Measurements from ENCODE around the gene FKBP14. TPM values are rescaled to one million over a fixed set of nuclear protein-coding genes. Genes with fewer than 3 reads are reported as not detected.

Gene FKBP14, protein sequence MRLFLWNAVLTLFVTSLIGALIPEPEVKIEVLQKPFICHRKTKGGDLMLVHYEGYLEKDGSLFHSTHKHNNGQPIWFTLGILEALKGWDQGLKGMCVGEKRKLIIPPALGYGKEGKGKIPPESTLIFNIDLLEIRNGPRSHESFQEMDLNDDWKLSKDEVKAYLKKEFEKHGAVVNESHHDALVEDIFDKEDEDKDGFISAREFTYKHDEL
- 33.1 and 45.0 TPM in 2 replicates for total RNA-seq

DNA sequence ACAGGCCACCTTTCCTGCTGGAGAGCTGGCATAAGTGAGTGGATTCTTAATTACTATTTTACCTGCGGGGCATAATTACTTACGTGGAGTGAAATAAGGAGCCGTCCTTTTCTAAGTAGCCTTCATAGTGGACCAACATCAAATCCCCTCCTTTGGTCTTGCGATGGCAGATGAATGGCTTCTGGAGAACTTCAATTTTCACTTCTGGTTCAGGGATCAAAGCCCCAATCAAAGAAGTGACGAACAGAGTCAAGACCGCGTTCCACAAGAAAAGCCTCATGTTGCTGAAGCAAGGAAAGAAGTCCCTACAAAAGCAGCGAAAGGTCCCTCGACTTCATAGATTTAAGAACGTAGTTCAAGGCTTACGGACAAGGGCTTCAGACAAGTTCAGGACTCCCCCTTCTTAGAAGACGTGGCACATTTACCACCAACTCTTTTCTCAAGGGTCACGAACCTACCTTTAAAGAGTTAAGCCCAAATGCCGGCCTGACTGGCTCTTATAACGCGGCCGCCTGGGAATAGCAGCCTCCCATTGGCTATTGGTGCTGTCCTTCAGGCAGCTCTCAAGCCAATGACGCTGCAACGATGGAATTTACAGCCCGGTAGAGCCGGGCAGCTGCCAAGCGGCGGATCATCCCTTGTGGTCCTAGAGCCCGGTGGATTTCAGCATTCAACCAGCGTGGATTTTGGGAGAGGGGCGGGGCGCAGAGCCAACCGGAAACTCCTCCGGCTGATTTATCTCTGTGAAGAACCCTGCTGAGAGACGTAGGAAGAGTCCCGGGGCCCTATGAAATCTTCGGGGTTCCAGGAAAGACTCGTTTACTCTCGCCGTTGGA, at the start of gene FKBP14:
TSS of gene FKBP14 (minus strand) at position 474 of the 836 bp plus-strand sequence. CDS start at position 280, 194 bp downstream.

DNA sequence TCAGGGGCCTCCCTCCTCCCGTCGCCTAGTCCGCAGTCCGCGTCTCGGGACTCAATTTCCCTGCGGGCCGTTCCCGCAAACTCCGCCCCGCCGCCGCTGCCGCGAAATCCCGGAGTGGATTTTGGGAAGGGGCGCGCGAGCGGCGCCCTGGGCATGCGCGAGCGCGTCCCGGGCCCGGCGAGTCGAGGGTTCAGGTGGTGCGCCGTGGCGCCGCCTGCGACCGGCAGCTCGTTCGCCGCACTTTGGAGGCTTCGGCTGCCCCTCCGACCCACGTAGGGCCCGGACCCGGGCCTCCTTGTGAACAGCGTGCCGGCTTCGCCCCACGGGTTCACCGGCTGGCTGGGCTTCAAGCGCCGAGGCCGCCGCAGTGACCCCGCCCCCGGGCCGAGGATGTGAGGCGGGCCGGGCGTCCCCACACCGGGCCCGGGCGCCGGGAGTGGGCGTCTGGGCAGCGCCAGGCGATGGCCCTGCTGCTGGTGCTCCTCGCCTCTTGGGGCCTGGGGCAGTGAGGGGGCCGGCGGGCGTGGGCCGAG, 1.8 kb upstream of the FKBP14 start, which contains the start of gene PLEKHA8:
TSS of gene PLEKHA8 (plus strand) at position 197 of the 533 bp plus-strand sequence. CDS start 351 bp downstream, outside the sequence.

DNA sequence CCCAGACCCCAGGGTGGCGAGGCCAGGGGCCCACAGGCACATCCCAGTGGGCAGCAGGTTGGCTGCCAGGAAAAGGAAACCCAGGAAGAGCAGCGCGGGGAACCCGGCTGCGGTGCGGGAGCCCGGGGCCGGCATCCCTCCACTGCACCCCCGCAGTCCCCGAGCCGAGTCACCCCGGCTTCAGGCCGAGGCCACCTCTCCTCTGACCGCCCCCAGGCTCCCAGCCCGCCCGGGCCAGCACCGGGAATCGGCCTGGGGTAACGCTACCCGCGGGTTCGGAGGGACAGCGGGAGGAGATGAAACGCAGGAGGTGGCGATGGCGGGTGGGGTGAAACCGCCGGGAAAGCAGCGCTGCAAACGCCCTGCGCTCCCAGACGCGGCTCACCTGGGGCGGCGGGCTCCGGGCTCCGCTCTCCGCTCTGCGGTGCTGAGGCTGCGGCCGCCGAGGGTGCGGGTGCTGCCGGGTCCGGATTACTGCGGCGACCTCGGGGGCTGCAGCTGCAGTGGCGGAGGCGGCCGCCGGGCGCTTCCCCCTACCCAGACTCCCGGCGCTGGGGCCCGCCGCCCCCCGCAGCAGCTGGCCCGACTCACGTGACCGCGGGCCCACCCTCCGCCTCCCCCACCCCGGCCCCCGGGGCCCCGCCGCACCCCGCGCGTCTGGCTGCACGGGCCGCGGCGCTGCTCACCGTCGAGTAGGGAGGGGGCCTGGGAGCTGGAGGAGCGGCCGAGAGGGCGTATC, 37.1 kb downstream of the FKBP14 start, which contains the start of gene SCRN1:
TSS of gene SCRN1 (minus strand) at position 545 of the 739 bp plus-strand sequence. CDS start 20,734 bp downstream, outside the sequence.

Other genes starting within 250 kb of the FKBP14 start
- gene WIPF3, start 220.2 kb downstream of the FKBP14 start, total RNA-seq: 0.07 TPM in 2 replicates
- gene SCRN1, start 36.9 kb downstream of the FKBP14 start, total RNA-seq: 92.3 and 146 TPM in 2 replicates
- 13.3 and 13.7 TPM in 2 replicates for gene PLEKHA8, start 1.7 kb upstream of the FKBP14 start, total RNA-seq
- 12.3 and 18.1 TPM in 2 replicates for gene MTURN, start 108.3 kb upstream of the FKBP14 start, total RNA-seq

Data from smooth muscle cell of the pulmonary artery (primary cell).